PC-9 (cell line): ENCODE measurements around the gene MYB. TPM values are rescaled to one million over a fixed set of nuclear protein-coding genes. Genes with fewer than 3 reads are reported as not detected.

Experiments used
- BruUV-seq: library from RNA; stranded (reverse); fragments of 400-500 nt; replicated peaks from 2 replicates; lab custom pipeline; 2021; lab: Mats Ljungman, UMichigan
- CTCF ChIA-PET: fragments of 300-600 bp; sonication (Branson Sonifier 250); formaldehyde crosslinking; loops from one replicate; lab custom pipeline; 2022; ENCODE audit warnings: antibody characterized with exemption; lab: Charles Lee
- POLR2A ChIA-PET: fragments of 300-600 bp; sonication (Branson Sonifier 250); formaldehyde crosslinking; loops from one replicate; lab custom pipeline; 2022; ENCODE audit warnings: antibody characterized with exemption; ENCODE audit not compliant: unreplicated experiment; lab: Charles Lee
- DNase-seq, 2 experiments: peaks; one replicate each; pipeline versions ENCODE4 v3.0.0 to v3.0.0-alpha.2; 2015 to 2022; ENCODE audit warnings: mixed read lengths in 1 of 2
- H2AFZ ChIP-seq: fragments of 200-600 bp; sonication (generic); 2 replicates; pipeline ENCODE4 v1.8.1; 2017; ENCODE audit warnings: antibody characterized with exemption
- H3F3A ChIP-seq: fragments of 200-600 bp; sonication (generic); 2 replicates; pipeline ENCODE4 v1.8.1; 2017; ENCODE audit warnings: antibody characterized with exemption, mild to moderate bottlenecking, low read depth; ENCODE audit not compliant: insufficient read depth
- H3K27ac ChIP-seq: fragments of 200-600 bp; sonication (generic); 2 replicates; pipeline ENCODE4 v1.6.1; 2016; ENCODE audit warnings: mixed run types
- H3K27me3 ChIP-seq: fragments of 200-600 bp; sonication (generic); 2 replicates; pipeline ENCODE4 v1.6.1; 2016; ENCODE audit warnings: low read depth, mixed run types; ENCODE audit not compliant: insufficient read depth
- H3K36me3 ChIP-seq: fragments of 200-600 bp; sonication (generic); 2 replicates; pipeline ENCODE4 v1.6.1; 2016; ENCODE audit warnings: low read depth, mixed run types
- H3K4me1 ChIP-seq: fragments of 200-600 bp; sonication (generic); replicated peaks from 2 replicates; pipeline ENCODE4 v1.6.1; 2016; ENCODE audit warnings: mixed run types; ENCODE audit not compliant: insufficient read depth
- H3K4me2 ChIP-seq: fragments of 200-600 bp; sonication (generic); 2 replicates; pipeline ENCODE4 v1.6.1; 2017; ENCODE audit warnings: mixed run types
- H3K4me3 ChIP-seq: fragments of 200-600 bp; sonication (generic); 2 replicates; pipeline ENCODE4 v1.6.1; 2016; ENCODE audit warnings: mixed run types
- H3K79me2 ChIP-seq: fragments of 200-600 bp; sonication (generic); 2 replicates; pipeline ENCODE4 v1.6.1; 2017; ENCODE audit warnings: low read depth, mixed run types
- H3K9me2 ChIP-seq: fragments of 200-600 bp; sonication (generic); 2 replicates; pipeline ENCODE4 v1.8.1; 2017; ENCODE audit warnings: mild to moderate bottlenecking; ENCODE audit not compliant: insufficient read depth
- H3K9me3 ChIP-seq: fragments of 200-600 bp; sonication (generic); 2 replicates; pipeline ENCODE4 v1.8.1; 2016; ENCODE audit warnings: low read depth; ENCODE audit not compliant: insufficient read depth
- H4K20me1 ChIP-seq: fragments of 200-600 bp; sonication (generic); 2 replicates; pipeline ENCODE4 v1.8.1; 2017; ENCODE audit not compliant: insufficient read depth
- EZH2 ChIP-seq: fragments of 200-600 bp; sonication (generic); IDR thresholded peaks from 2 replicates; pipeline ENCODE4 v1.8.0; 2017; ENCODE audit warnings: antibody characterized with exemption, low read depth
- intact Hi-C: fragments of 100-400 bp; cut with micrococcal nuclease; formaldehyde crosslinking; loops from one replicate; pipeline ENCODE4 v1.10.0; 2022; ENCODE audit not compliant: unreplicated experiment
- total RNA-seq: library from RNA; stranded (reverse); gene quantifications from 2 replicates; pipeline ENCODE4 v1.2.3, GENCODE V29; 2021
- TF ChIP-seq, protein P1 (sequence below): fragments of 200-600 bp; sonication (generic); conservative IDR thresholded peaks from 2 replicates; pipeline ENCODE4 v1.6.1; 2017; ENCODE audit warnings: mixed run types, antibody characterized with exemption, mild to moderate bottlenecking, moderate library complexity

Gene MYB
- total RNA-seq, 1 experiment from 2014 or later = 1.8 TPM

DNA sequence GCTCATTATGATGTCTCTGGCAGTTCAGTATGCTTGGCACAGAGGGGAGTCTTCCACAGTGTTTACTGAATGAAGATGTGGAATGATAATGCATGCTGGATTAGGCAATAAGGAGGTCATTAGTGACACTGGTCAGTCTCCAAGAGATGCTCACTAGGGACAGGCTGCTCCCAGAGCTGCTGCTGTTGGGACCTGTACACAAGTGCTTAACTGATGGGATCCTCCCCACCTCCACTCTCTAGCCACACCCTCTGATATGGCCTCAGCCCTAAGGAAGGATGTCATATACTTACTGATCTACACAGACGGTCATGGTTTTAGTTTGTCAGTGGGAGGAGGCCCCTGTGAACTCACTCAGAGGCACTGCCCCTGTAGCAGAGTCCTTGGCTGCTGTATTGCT, 73.4 kb downstream of the MYB start:
- no peaks in the 10 kb centered on the region for H3K9me3 ChIP-seq
- POLR2A ChIA-PET = no interaction called here

GRCh38 chr6:135256866-135257265, 75.8 kb downstream of the MYB start:
- peaks cover 7% of the 10 kb centered on the region for H4K20me1 ChIP-seq
- TF ChIP-seq, protein P1, sequence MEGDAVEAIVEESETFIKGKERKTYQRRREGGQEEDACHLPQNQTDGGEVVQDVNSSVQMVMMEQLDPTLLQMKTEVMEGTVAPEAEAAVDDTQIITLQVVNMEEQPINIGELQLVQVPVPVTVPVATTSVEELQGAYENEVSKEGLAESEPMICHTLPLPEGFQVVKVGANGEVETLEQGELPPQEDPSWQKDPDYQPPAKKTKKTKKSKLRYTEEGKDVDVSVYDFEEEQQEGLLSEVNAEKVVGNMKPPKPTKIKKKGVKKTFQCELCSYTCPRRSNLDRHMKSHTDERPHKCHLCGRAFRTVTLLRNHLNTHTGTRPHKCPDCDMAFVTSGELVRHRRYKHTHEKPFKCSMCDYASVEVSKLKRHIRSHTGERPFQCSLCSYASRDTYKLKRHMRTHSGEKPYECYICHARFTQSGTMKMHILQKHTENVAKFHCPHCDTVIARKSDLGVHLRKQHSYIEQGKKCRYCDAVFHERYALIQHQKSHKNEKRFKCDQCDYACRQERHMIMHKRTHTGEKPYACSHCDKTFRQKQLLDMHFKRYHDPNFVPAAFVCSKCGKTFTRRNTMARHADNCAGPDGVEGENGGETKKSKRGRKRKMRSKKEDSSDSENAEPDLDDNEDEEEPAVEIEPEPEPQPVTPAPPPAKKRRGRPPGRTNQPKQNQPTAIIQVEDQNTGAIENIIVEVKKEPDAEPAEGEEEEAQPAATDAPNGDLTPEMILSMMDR = no peak
- TF ChIP-seq EZH2 = no peak
- H3K4me1 ChIP-seq = peaks cover 19% of the 10 kb centered on the region
- H3K36me3 ChIP-seq = no peaks in the 10 kb centered on the region
- POLR2A ChIA-PET = no interaction called here
- no peaks in the 10 kb centered on the region for H3K79me2 ChIP-seq
- no peaks in the 10 kb centered on the region for H3K9me2 ChIP-seq
- peaks cover 85% of the 10 kb centered on the region for H3K27me3 ChIP-seq
- CTCF ChIA-PET = no interaction called here
- H3K4me2 ChIP-seq = no peak overlapping the region
- H3K27ac ChIP-seq = no peak overlapping the region
- peaks cover 9% of the 10 kb centered on the region for H3F3A ChIP-seq
- H3K9me3 ChIP-seq = no peaks in the 10 kb centered on the region
- no TSS peak for BruUV-seq
- no peak for DNase-seq
- intact Hi-C loops = no loop called here
- no peak overlapping the region for H2AFZ ChIP-seq
- H3K4me3 ChIP-seq = no peak overlapping the region

More for the DNA sequence above, 73.4 kb downstream of the MYB start:
- no peak overlapping the region for H3K4me2 ChIP-seq
- no peaks in the 10 kb centered on the region for H3K36me3 ChIP-seq
- CTCF ChIA-PET = no interaction called here
- H3F3A ChIP-seq = peaks cover 4% of the 10 kb centered on the region
- TF ChIP-seq, protein P1 = no peak
- TF ChIP-seq EZH2 = no peak
- H3K4me1 ChIP-seq = peaks cover 14% of the 10 kb centered on the region
- intact Hi-C loops = no loop called here
- H3K79me2 ChIP-seq = no peaks in the 10 kb centered on the region
- BruUV-seq = no TSS peak
- H3K27me3 ChIP-seq = peaks cover 92% of the 10 kb centered on the region
- no peaks in the 10 kb centered on the region for H3K9me2 ChIP-seq
- no peak for DNase-seq
- no peak overlapping the region for H3K27ac ChIP-seq
- peaks cover 4% of the 10 kb centered on the region for H4K20me1 ChIP-seq
- H3K4me3 ChIP-seq = no peak overlapping the region
- no peak overlapping the region for H2AFZ ChIP-seq

- H3K9me3 ChIP-seq = no peaks in the 10 kb centered on the region
- CTCF ChIA-PET = no interaction called here
- intact Hi-C loops = loop anchor here (2.0 kb wide), 1 partner anchor 75 kb away; no protein-coding TSS in a partner anchor
- DNase-seq = peak in 1 of 2 experiments; percentile 44
- POLR2A ChIA-PET = no interaction called here
- peaks cover 19% of the 10 kb centered on the region for H3K4me1 ChIP-seq
- H3K4me3 ChIP-seq = no peak overlapping the region
- peaks cover 7% of the 10 kb centered on the region for H4K20me1 ChIP-seq
- TF ChIP-seq EZH2 = no peak
- TF ChIP-seq, protein P1 = peak; percentile 47; the same call in 1 of the 2 replicates
- H3K36me3 ChIP-seq = no peaks in the 10 kb centered on the region
- H3K9me2 ChIP-seq = no peaks in the 10 kb centered on the region
- peaks cover 9% of the 10 kb centered on the region for H3F3A ChIP-seq
- H2AFZ ChIP-seq = no peak overlapping the region
- H3K4me2 ChIP-seq = no peak overlapping the region
- H3K79me2 ChIP-seq = no peaks in the 10 kb centered on the region
- no TSS peak for BruUV-seq
- peaks cover 85% of the 10 kb centered on the region for H3K27me3 ChIP-seq
- H3K27ac ChIP-seq = no peak overlapping the region
Observed at GRCh38 chr6:135257631-135258405, 76.7 kb downstream of the MYB start.
